Measurements from ENCODE around the gene AADAC. TPM values are rescaled to one million over a fixed set of nuclear protein-coding genes. Genes with fewer than 3 reads are reported as not detected.
"Not testable (repeated sequence)": the region's sequence is repeated elsewhere in the genome, so short reads cannot be mapped to it uniquely, and the experiment has no call there.

Gene AADAC
- total RNA-seq, 2 experiments from 2014 or later, result not detected

- H3K27me3 Mint-ChIP-seq, result peaks cover 4% of the 10 kb centered on the region
- no peaks in the 10 kb centered on the region for H3K36me3 Mint-ChIP-seq
- ChIA-PET POLR2A (no interaction called here), CTCF (interaction anchor here (0.5 to 4.3 kb wide), 23 partner anchors 9 to 683 kb away, joined by 3 to 40 read pairs (median 3); no protein-coding TSS in a partner anchor)
- peaks cover 3% of the 10 kb centered on the region for H3K4me1 Mint-ChIP-seq (ENCODE audit: low read depth)
- H3K9me3 Mint-ChIP-seq, result no peaks in the 10 kb centered on the region
- no peak overlapping the region for H3K27ac Mint-ChIP-seq
- no peak overlapping the region for H3K4me3 Mint-ChIP-seq
- intact Hi-C loops (cut with micrococcal nuclease), result loop anchor here (1.0 to 5.0 kb wide), 5 partner anchors 371 to 672 kb away; no protein-coding TSS in a partner anchor
- no peak for DNase-seq
Observed at GRCh38 chr3:151839313-151839631, 25.4 kb downstream of the AADAC start.

DNA sequence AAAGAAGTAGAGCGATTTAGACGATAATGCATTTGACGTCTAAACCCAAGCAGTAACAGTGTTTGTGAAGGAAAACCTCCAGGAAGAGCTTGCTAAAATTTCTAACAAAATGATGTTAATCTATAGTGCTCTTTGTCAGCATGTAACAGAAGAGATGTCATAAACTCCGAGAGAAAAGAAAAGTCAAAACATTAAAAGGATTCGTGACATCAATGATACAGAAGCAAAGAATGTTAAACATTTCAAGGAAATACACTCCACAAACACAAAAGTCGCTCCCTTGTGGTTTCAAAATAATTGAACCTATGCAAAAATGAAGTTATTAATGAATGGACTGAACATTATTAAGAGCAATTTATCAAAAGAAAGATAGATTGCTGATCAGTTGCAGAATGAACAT is 27.9 kb downstream of the AADAC start:
- CTCF ChIA-PET, result interaction anchor here (1.2 kb wide), 1 partner anchor 374 kb away, joined by 4 read pairs; no protein-coding TSS in a partner anchor
- intact Hi-C loops (cut with micrococcal nuclease), result no loop called here
- H3K4me1 Mint-ChIP-seq (ENCODE audit: low read depth), result peaks cover 3% of the 10 kb centered on the region
- no peaks in the 10 kb centered on the region for H3K36me3 Mint-ChIP-seq
- no peak overlapping the region for H3K27ac Mint-ChIP-seq
- H3K27me3 Mint-ChIP-seq, result peaks cover 3% of the 10 kb centered on the region
- no peak for DNase-seq
- no peak overlapping the region for H3K4me3 Mint-ChIP-seq
- H3K9me3 Mint-ChIP-seq, result no peaks in the 10 kb centered on the region
- POLR2A ChIA-PET, result no interaction called here

- ChIA-PET POLR2A (no interaction called here), CTCF (interaction anchor here (0.6 kb wide), 1 partner anchor 291 kb away, joined by 3 read pairs; no protein-coding TSS in a partner anchor)
- DNase-seq, result no peak
- no peaks in the 10 kb centered on the region for H3K36me3 Mint-ChIP-seq
- H3K9me3 Mint-ChIP-seq, result no peaks in the 10 kb centered on the region
- H3K4me1 Mint-ChIP-seq (ENCODE audit: low read depth), result no peaks in the 10 kb centered on the region
- intact Hi-C loops (cut with micrococcal nuclease), result no loop called here
- H3K27me3 Mint-ChIP-seq, result peaks cover 2% of the 10 kb centered on the region
- H3K27ac Mint-ChIP-seq, result no peak overlapping the region
- H3K4me3 Mint-ChIP-seq, result no peak overlapping the region
Observed at GRCh38 chr3:151843275-151843674, 29.4 kb downstream of the AADAC start.

DNA sequence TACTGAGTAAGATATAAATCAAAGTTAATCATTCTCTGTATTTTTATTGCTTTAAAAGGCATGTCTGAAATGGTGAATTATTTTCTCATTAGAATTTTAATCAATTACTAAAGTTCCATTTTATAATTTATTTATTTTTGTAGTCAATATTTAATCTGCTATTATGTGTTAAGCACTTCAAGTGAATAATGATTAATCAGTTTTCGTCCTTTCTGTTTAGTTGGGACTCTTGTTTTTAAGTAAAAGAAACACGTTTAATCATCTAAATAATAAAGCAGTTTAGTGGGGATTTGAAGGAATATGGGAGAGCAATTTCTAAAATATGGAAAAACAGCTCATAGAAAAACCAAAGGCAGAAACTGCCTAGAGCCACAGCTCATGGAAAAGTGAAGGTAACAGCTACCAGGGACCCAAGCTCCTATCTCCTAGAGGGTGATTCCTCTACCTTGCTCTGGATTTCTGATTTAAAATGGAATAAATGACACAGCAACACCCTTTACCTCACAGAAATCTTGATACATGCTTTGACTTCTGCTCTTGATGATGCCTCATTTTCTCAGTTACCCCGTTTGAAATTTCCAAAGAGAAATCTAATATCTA is 31.5 kb downstream of the AADAC start:
- H3K27me3 Mint-ChIP-seq, result peaks cover 2% of the 10 kb centered on the region
- ChIA-PET POLR2A (no interaction called here), CTCF (no interaction called here)
- no peak overlapping the region for H3K4me3 Mint-ChIP-seq
- DNase-seq, result no peak
- intact Hi-C loops (cut with micrococcal nuclease), result no loop called here
- no peaks in the 10 kb centered on the region for H3K4me1 Mint-ChIP-seq (ENCODE audit: low read depth)
- no peak overlapping the region for H3K27ac Mint-ChIP-seq
- peaks cover 2% of the 10 kb centered on the region for H3K36me3 Mint-ChIP-seq
- peaks cover 6% of the 10 kb centered on the region for H3K9me3 Mint-ChIP-seq

DNA sequence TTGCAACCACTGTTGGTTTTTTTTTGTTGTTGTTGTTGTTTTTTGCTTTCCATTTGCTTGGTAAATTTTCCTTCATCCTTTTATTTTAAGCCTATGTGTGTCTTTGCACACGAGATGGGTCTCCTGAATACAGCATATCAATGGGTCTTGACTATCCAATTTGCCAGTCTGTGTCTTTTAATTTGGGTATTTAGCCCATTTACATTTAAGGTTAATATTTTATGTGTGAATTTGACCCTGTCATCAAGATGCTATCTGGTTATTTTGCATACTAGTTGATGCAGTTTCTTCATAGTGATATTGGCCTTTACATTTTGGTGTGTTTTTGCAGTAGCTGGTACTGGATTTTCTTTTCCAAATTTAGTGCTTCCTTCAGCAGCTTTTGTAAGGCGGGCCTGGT is 36.1 kb downstream of the AADAC start:
- H3K4me3 Mint-ChIP-seq; H3K27ac Mint-ChIP-seq; H3K36me3 Mint-ChIP-seq; DNase-seq; H3K27me3 Mint-ChIP-seq; intact Hi-C loops (cut with micrococcal nuclease); H3K4me1 Mint-ChIP-seq (ENCODE audit: low read depth); CTCF ChIA-PET; POLR2A ChIA-PET: not testable (repeated sequence)
- H3K9me3 Mint-ChIP-seq, result peaks cover 12% of the 10 kb centered on the region

DNA sequence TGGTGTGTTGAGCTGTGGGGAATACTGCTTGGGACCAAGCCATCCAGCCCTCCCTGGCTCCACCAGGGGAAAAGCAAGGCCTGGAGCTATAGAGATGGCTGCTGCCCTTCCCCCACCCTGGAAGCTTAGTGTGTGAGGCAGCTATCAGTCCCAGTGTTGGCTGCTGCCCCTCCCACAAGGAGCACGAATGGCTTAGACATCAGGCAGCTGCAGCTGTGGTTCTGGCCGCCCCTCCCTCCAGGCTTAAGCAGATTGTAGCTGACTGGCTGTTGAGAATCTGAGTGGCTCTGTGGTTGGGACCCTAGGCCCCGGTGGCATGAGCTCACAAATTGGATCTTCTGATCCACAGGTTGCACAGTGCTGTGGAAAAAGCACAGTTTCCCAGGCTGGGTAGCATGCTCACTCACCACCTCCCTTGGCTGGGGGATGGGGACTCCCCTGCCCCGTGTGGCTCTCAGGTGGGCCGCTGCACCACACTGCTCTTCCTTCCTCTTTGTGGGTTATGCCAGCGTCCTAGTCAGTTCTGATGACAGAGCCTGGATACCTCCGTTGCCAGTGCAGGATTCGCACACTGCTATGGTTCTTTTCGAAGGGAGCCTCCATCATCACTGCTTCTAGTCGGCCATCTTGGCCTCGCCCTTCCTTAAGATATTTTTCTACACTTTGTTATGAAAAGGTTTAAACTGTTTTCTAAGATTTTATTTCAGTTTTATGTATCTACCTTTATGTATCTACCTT is 38.3 kb downstream of the AADAC start:
- no peaks in the 10 kb centered on the region for H3K4me1 Mint-ChIP-seq (ENCODE audit: low read depth)
- intact Hi-C loops (cut with micrococcal nuclease), result no loop called here
- no peak overlapping the region for H3K4me3 Mint-ChIP-seq
- no peak for DNase-seq
- peaks cover 9% of the 10 kb centered on the region for H3K27me3 Mint-ChIP-seq
- ChIA-PET POLR2A (no interaction called here), CTCF (no interaction called here)
- peaks cover 8% of the 10 kb centered on the region for H3K36me3 Mint-ChIP-seq
- no peak overlapping the region for H3K27ac Mint-ChIP-seq
- peaks cover 12% of the 10 kb centered on the region for H3K9me3 Mint-ChIP-seq

DNA sequence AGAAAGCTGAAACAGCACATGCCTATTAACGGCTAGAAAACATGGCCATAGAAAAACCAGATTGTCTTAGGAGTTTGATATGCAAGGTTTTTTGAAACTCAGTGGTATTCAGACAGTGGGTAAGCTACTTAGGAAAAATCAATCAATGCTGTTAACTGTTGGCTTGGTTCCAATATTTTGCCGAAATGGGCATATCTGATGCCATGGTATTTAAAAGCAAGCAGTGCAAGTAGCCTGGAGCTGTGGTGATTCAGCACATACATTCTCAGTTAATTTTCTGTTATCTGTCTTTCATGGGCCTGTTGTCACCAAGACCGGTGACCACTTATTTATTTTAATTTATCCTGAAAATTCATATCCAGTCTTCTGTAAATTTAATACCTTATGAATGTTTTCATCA is 42.2 kb downstream of the AADAC start:
- Mint-ChIP-seq H3K27ac (no peak overlapping the region), H3K27me3 (peaks cover 6% of the 10 kb centered on the region), H3K4me3 (no peak overlapping the region), H3K9me3 (no peaks in the 10 kb centered on the region), H3K36me3 (peaks cover 2% of the 10 kb centered on the region), H3K4me1 (ENCODE audit: low read depth) (no peaks in the 10 kb centered on the region)
- ChIA-PET CTCF (interaction anchor here (0.7 kb wide), 1 partner anchor 17 kb away, joined by 3 read pairs; no protein-coding TSS in a partner anchor), POLR2A (no interaction called here)
- intact Hi-C loops (cut with micrococcal nuclease), result no loop called here
- DNase-seq, result no peak

- H3K9me3 Mint-ChIP-seq, result no peaks in the 10 kb centered on the region
- no peak overlapping the region for H3K4me3 Mint-ChIP-seq
- ChIA-PET POLR2A (no interaction called here), CTCF (no interaction called here)
- intact Hi-C loops (cut with micrococcal nuclease), result no loop called here
- H3K4me1 Mint-ChIP-seq (ENCODE audit: low read depth), result no peaks in the 10 kb centered on the region
- peaks cover 6% of the 10 kb centered on the region for H3K27me3 Mint-ChIP-seq
- no peak overlapping the region for H3K27ac Mint-ChIP-seq
- DNase-seq, result no peak
- no peaks in the 10 kb centered on the region for H3K36me3 Mint-ChIP-seq
Observed at GRCh38 chr3:151856641-151857040, 42.7 kb downstream of the AADAC start.

GRCh38 chr3:151859233-151859673 is 45.3 kb downstream of the AADAC start:
- Mint-ChIP-seq H3K9me3 (no peaks in the 10 kb centered on the region), H3K36me3 (no peaks in the 10 kb centered on the region), H3K27ac (no peak overlapping the region), H3K4me1 (ENCODE audit: low read depth) (no peaks in the 10 kb centered on the region), H3K27me3 (peaks cover 6% of the 10 kb centered on the region), H3K4me3 (no peak overlapping the region)
- no peak for DNase-seq
- intact Hi-C loops (cut with micrococcal nuclease), result no loop called here
- ChIA-PET CTCF (no interaction called here), POLR2A (no interaction called here)

DNA sequence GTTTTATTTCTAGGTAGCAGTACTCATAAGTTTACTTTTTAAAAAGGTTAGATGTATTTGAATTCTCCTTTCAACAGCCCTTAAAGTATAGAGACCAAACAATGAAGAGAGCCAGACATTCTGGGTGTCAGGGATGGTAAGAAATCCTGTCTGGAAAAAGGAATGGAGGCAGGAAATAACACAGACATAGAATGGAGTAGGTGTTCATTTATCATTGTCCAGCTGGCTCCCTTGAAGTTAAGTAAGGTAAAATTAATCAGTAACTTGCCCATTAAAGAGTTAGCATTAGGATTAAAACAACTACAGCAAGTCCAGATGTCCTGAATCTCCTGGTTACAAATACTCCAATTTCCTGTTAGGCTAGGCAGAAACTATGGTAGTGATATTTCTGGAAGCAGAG is 46.0 kb downstream of the AADAC start:
- no peak for DNase-seq
- no peaks in the 10 kb centered on the region for H3K4me1 Mint-ChIP-seq (ENCODE audit: low read depth)
- no peaks in the 10 kb centered on the region for H3K36me3 Mint-ChIP-seq
- ChIA-PET CTCF (no interaction called here), POLR2A (no interaction called here)
- no peak overlapping the region for H3K4me3 Mint-ChIP-seq
- peaks cover 3% of the 10 kb centered on the region for H3K27me3 Mint-ChIP-seq
- H3K27ac Mint-ChIP-seq, result no peak overlapping the region
- intact Hi-C loops (cut with micrococcal nuclease), result no loop called here
- no peaks in the 10 kb centered on the region for H3K9me3 Mint-ChIP-seq

DNA sequence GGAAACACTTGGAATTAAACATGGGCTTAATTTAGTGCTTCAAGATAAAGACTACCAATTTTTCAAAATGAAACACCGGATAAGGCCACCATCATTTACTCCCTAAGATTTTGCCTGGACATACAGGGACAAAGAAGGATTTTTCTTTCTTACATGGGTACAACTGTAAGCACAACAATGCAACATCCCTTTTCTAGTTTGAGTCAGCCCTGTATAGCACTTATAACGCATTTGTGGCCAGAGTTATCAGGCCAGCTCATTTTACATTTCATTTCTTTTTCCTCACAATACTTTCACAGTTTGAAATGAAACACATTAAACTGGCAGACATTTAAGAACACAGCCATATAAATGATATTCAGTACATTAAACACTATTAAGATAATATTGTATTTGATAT is 49.7 kb downstream of the AADAC start:
- intact Hi-C loops (cut with micrococcal nuclease), result no loop called here
- no peaks in the 10 kb centered on the region for H3K9me3 Mint-ChIP-seq
- CTCF ChIA-PET, result interaction anchor here (0.7 kb wide), 1 partner anchor 25 kb away, joined by 3 read pairs; no protein-coding TSS in a partner anchor

GRCh38 chr3:151864423-151865101 is 50.6 kb downstream of the AADAC start:
- ChIA-PET CTCF (no interaction called here), POLR2A (no interaction called here)
- Mint-ChIP-seq H3K9me3 (no peaks in the 10 kb centered on the region), H3K4me3 (no peak overlapping the region), H3K4me1 (ENCODE audit: low read depth) (no peaks in the 10 kb centered on the region), H3K27ac (no peak overlapping the region), H3K27me3 (no peaks in the 10 kb centered on the region), H3K36me3 (no peaks in the 10 kb centered on the region)
- DNase-seq, result no peak
- intact Hi-C loops (cut with micrococcal nuclease), result no loop called here

More for the DNA sequence above, 49.7 kb downstream of the AADAC start:
- no peaks in the 10 kb centered on the region for H3K27me3 Mint-ChIP-seq
- H3K36me3 Mint-ChIP-seq, result no peaks in the 10 kb centered on the region
- no peak overlapping the region for H3K4me3 Mint-ChIP-seq
- POLR2A ChIA-PET, result no interaction called here
- H3K27ac Mint-ChIP-seq, result no peak overlapping the region
- H3K4me1 Mint-ChIP-seq (ENCODE audit: low read depth), result no peaks in the 10 kb centered on the region
- DNase-seq, result no peak

Data from activated CD4-positive, alpha-beta memory T cell treated with anti-CD3 and anti-CD28 coated beads for 36 hours (primary cell).